HG02623 (cell line): ENCODE results near the gene XCL2.
"Not testable (repeated sequence)": the region's sequence is repeated elsewhere in the genome, so short reads cannot be mapped to it uniquely, and the experiment has no call there.

Experiments used
- ATAC-seq: cut with Tn5 transposase; IDR thresholded peaks from one replicate; pipeline ENCODE4 v1.9.1; 2021; ENCODE audit warnings: moderate library complexity; ENCODE audit not compliant: unreplicated experiment

Gene XCL2, protein sequence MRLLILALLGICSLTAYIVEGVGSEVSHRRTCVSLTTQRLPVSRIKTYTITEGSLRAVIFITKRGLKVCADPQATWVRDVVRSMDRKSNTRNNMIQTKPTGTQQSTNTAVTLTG

DNA sequence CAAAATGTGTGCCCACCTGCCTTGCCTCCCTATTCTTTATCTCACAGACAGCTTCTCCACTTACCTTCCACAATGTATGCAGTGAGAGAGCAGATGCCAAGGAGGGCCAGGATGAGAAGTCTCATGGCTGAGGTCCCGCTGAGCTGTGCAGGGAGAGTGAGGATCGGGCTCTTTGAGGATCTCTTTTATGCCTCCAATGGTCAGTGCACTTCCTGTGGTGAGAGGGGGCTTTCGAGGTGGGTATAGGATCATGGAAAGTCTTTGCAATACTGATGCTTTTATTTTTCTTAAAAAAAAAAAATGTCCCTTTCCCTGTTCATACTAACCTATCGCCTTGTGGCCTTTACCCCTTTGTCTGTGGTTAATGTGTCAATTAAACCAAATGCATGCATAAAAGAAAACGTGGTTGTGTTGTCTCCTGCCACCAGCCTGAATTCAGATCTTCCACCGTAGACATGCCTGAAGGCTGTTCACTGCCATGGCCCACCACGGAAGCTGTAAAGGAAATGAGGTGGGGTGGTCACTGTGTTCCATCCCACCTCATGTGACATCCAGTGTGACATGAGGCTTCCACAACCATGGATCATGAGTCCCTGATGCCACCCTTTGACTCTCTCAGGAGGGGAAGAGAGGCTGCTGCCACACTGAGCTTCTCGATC, at the start of gene XCL2:
Gene XCL2 (minus strand): TSS at position 158 of the 659 bp plus-strand sequence. CDS start 33 bp downstream, at position 125.
- not testable (repeated sequence) for ATAC-seq

GRCh38 chr1:168591641-168592250, 47.9 kb upstream of the XCL2 start:
- no peak for ATAC-seq

DNA sequence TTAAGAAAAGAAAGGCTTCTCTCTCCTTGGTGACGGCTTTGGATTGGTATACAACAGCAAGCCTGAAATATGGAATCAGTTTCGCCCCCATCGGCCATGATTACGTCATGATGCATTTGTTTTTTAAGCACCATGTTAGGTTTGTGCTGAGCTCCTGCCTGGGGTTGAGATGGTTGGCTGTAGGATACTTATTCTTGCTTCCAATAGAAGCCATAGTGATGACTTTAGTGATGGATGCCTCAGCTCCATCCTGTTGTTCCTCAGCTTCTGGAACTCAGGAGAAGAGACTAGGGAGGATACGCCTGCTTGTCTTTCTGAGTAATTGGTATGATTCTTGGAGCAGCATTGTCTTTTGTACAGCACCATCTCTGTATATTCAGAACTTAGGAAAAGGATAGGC, 47.3 kb upstream of the XCL2 start:
- no peak for ATAC-seq

- no peak for ATAC-seq
Measured at GRCh38 chr1:168589167-168589566, 45.4 kb upstream of the XCL2 start.

- no peak for ATAC-seq
Measured at GRCh38 chr1:168585937-168586336, 42.1 kb upstream of the XCL2 start.

GRCh38 chr1:168585191-168585590, 41.4 kb upstream of the XCL2 start:
- no peak for ATAC-seq

DNA sequence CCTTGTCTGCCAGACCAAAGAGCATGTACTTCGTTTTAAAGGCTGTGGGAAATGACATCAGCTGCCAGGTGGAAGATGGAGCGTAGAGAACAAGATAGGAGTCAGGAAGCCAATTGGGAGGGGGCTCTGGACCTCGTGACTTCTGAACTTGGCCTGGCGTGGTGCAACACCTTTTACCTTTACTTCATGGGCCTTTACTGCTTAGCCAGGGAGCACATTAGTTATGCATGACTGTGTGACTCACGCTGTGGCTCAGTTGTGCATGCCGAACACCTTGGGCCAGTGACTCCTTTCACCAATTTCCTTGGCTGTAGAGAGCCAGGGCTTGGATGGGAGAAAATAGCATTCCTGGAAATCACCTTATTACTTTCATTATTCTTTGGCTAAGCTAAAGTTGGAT, 39.8 kb upstream of the XCL2 start:
- ATAC-seq, result no peak

- no peak for ATAC-seq
Measured at GRCh38 chr1:168582688-168583336, 39.0 kb upstream of the XCL2 start.

- no peak for ATAC-seq
Measured at GRCh38 chr1:168581817-168582572, 38.2 kb upstream of the XCL2 start.

GRCh38 chr1:168580991-168581390, 37.2 kb upstream of the XCL2 start:
- ATAC-seq, result not testable (repeated sequence)

GRCh38 chr1:168580290-168580689, 36.5 kb upstream of the XCL2 start:
- ATAC-seq, result not testable (repeated sequence)

GRCh38 chr1:168578531-168579185, 34.9 kb upstream of the XCL2 start:
- ATAC-seq, result not testable (repeated sequence)

DNA sequence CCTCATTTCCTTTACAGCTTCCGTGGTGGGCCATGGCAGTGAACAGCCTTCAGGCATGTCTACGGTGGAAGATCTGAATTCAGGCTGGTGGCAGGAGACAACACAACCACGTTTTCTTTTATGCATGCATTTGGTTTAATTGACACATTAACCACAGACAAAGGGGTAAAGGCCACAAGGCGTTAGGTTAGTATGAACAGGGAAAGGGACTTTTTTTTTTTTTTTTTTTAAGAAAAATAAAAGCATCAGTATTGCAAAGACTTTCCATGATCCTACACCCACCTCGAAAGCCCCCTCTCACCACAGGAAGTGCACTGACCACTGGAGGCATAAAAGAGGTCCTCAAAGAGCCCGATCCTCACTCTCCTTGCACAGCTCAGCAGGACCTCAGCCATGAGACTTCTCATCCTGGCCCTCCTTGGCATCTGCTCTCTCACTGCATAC, 32.5 kb upstream of the XCL2 start, which contains the start of gene XCL1:
Gene XCL1 (plus strand): TSS at position 361 of the 444 bp plus-strand sequence. CDS start 33 bp downstream, at position 394.
- not testable (repeated sequence) for ATAC-seq

DNA sequence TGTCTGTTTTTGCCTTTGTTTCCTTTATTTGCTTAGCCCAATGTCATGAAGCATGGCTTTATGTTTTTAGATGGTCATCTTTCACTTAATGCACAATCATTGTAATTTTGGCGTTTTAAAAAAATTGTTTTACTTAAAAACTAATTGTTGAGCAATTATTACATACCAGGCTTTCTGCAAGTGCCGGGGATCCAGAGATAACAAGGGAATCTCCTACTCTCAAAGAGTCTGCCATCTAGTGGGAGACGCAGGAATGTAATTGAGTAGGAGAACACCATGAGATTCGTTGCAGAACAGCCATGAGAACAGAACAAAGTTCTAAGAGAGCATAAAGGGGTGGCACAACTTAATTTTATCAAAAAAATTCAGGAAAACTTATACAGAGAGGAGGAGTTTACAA, 30.4 kb upstream of the XCL2 start:
- ATAC-seq, result not testable (repeated sequence)

GRCh38 chr1:168572633-168573032, 28.8 kb upstream of the XCL2 start:
- no peak for ATAC-seq

- ATAC-seq, result no peak
Measured at GRCh38 chr1:168570652-168571051, 26.9 kb upstream of the XCL2 start.

DNA sequence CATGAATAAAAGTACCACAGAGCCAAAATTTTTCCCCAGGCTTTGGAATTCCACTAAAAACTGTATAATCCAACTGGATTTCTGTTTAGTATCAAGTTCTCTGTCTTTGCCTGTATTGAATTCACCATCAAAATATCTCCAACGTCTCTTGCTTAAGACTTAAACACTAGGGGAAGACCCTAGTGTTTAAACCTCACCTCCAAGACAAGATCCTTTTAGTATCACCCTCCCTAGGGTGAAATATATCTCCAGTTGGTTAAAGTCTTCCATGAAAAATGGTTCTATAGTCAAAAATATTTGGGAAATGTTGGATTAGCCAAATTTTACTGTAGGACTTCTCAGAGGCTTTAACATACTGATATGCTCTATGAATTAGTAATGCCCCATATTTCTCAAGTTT, 24.5 kb upstream of the XCL2 start:
- no peak for ATAC-seq

DNA sequence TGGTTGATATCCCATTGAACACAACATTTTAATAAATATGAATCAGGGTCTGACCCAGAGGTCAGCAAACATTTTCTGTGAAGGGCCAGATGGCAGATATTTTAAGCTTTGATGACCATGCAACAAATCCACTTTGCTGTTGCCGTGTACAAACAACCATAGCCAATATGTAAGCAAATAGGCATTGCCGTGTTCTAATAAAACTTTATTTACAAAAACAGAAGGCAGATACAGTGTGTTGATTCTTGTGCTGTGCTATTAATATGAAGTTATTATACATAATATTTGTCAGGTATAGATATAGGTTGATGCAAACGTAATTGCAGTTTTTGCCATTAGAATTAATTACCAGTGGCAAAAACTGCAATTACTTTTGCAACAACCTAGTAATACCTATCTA, 23.8 kb upstream of the XCL2 start:
- no peak for ATAC-seq

- ATAC-seq, result no peak
Measured at GRCh38 chr1:168567007-168567406, 23.2 kb upstream of the XCL2 start.

- ATAC-seq, result no peak
Measured at GRCh38 chr1:168565825-168566224, 22.0 kb upstream of the XCL2 start.
